ENCODE results near the gene GDF11. TPM values are rescaled to one million over a fixed set of nuclear protein-coding genes. Genes with fewer than 3 reads are reported as not detected.

Gene GDF11
- total and polyA plus RNA-seq, 2 of the 4 experiments (the other 2 are of a cell fraction): 2.7 to 12.9 TPM

DNA sequence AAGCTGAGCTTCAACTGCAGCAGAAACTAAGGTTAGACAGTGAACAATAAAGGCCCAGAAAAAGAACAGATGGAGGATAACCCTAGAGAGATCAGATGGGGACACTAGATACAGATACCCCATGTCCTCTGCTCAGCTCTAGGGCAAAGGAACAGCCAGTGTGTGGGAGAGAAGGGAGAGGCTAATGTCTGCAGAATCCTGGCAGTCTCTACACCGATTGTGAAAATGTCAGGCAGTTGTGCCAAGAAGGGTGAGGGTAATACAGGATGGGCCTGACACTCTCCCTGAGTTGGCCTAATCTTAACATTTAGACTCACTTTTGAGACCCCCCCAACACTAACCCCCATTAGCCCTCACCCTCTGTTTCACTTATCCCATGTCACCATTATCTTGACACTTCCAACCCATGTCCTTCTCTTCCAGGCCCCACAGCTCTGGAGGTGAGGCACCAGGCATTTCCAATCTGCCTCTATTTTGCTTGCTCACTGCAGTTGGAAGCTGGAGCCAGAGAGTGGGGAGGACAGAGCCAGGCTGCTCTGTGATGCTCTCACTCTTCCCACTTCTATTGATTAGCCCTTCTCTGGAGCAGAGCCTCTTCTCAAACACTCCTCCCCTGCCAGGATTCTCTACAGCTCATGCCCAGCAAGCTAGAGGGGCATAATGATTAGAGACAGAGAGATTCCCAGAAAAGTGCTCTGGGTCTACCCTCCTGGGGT lies 30.1 kb upstream of the GDF11 start:
- Histone ChIP-seq H4K20me1 (ENCODE audit: insufficient read depth, low read length) (no peaks in the 10 kb centered on the region), H3K36me3 (ENCODE audit: control insufficient read depth, insufficient read depth, low read length) (no peaks in the 10 kb centered on the region), H3K4me3 (ENCODE audit: insufficient read depth, low read depth, low read length) (no peak overlapping the region), H3K4me1 (ENCODE audit: control insufficient read depth, insufficient read depth, low read length) (peaks cover 24% of the 10 kb centered on the region), H2AK9ac (replicated peaks; ENCODE audit: low read depth, low read length, poor library complexity) (no peak overlapping the region), H2BK20ac (ENCODE audit: low read depth, low read length) (peak overlapping the region; percentile 66; the same call in 1 of the 2 replicates), H2AK5ac (ENCODE audit: low read depth, low read length) (peak overlapping the region; percentile 35; the same call in 1 of the 2 replicates), H3K14ac (replicated peaks; ENCODE audit: low read depth, low read length) (no peak overlapping the region), H2BK120ac (ENCODE audit: low read depth, low read length) (peak overlapping the region; percentile 3; the same call in 1 of the 2 replicates), H2BK15ac (ENCODE audit: low read depth, low read length) (peak overlapping the region; percentile 63; the same call in 2 of the 3 replicates), H3K4me2 (ENCODE audit: low read depth, low read length) (no peak overlapping the region), H2AFZ (replicated peaks; ENCODE audit: low read length, poor library complexity) (no peak overlapping the region), H3K23ac (ENCODE audit: low read depth, low read length) (0 out of 2 replicates have a peak overlapping the region, but pooled peaks have one; percentile 24), H3K9ac (ENCODE audit: low read depth, low read length) (no peak overlapping the region), H3K56ac (ENCODE audit: extremely low read depth, insufficient read depth, low read length) (no peak overlapping the region), H2BK5ac (ENCODE audit: low read depth, low read length, poor library complexity, severe bottlenecking) (no peak overlapping the region), H4K5ac (ENCODE audit: low read depth, low read length) (0 out of 2 replicates have a peak overlapping the region, but pooled peaks have one; percentile 14), H3K9me1 (ENCODE audit: insufficient read depth, low read length) (peaks cover 16% of the 10 kb centered on the region), H4K8ac (ENCODE audit: low read depth in 2 of 2, low read length in 2 of 2) (no peak overlapping the region), H3K79me1 (ENCODE audit: low read depth in 1 of 2, low read length in 2 of 2) (peaks cover 7 to 29% of the 10 kb centered on the region in 2 experiments; a peak in 3 of 4 replicates), H4K91ac (ENCODE audit: insufficient read depth, low read depth, low read length) (peak overlapping the region; percentile 52), H3K18ac (ENCODE audit: low read depth, low read length) (peak overlapping the region; percentile 12; the same call in 1 of the 2 replicates), H3K9me3 (ENCODE audit: control insufficient read depth, insufficient read depth, low read length) (no peaks in the 10 kb centered on the region), H3K27ac (ENCODE audit: insufficient read depth, low read length) (no peak overlapping the region), H3K4ac (ENCODE audit: low read depth, low read length) (peak overlapping the region; percentile 23; the same call in 1 of the 2 replicates), H3K27me3 (ENCODE audit: control insufficient read depth, insufficient read depth, low read length) (peaks cover 11% of the 10 kb centered on the region)
- no TSS peak for BruUV-seq (replicated peaks)
- CTCF ChIA-PET: no interaction called here
- no peak for ATAC-seq (ENCODE audit: low read depth)
- WGBS, 2 experiments (ENCODE audit: extremely low coverage in 2 of 2, insufficient read length in 1 of 2): no CpG with 5 or more reads among the region's 1 CpG
- in situ Hi-C loops (cut with MboI; ENCODE audit: low sequenced_read_pairs): no loop called here
- intact Hi-C loops (cut with micrococcal nuclease): no loop called here
- dilution Hi-C loops (cut with HindIII; ENCODE audit: low sequenced_read_pairs, unreplicated experiment): no loop called here
- no peak for DNase-seq
- POLR2A ChIA-PET (ENCODE audit: unreplicated experiment): no interaction called here
- no peak for TF ChIP-seq POLR2A (IDR thresholded peaks at IDR 0.05; ENCODE audit: low read depth, low read length)
- no peak for TF ChIP-seq FOS (IDR thresholded peaks at IDR 0.05; ENCODE audit: low read depth, low read length)
- no peak for TF ChIP-seq SMC3 (IDR thresholded peaks at IDR 0.05; ENCODE audit: low read depth, low read length)
- TF ChIP-seq RAD21 (IDR thresholded peaks at IDR 0.05; ENCODE audit: low read length): no peak
- TF ChIP-seq MAZ (IDR thresholded peaks at IDR 0.05; ENCODE audit: borderline replicate concordance, low read depth, low read length): no peak
- no peak for TF ChIP-seq MXI1 (IDR thresholded peaks at IDR 0.05; ENCODE audit: borderline replicate concordance, low read depth, low read length)
- no peak for TF ChIP-seq MAFK (IDR thresholded peaks at IDR 0.05; ENCODE audit: low read depth, low read length)
- no peak for TF ChIP-seq NFE2L2 (IDR thresholded peaks at IDR 0.05; ENCODE audit: low read depth, low read length)
- TF ChIP-seq RFX5 (IDR thresholded peaks at IDR 0.05; ENCODE audit: low read depth, low read length): no peak
- TF ChIP-seq CEBPB (IDR thresholded peaks at IDR 0.05; ENCODE audit: low read depth, low read length): no peak
- TF ChIP-seq, protein P1, sequence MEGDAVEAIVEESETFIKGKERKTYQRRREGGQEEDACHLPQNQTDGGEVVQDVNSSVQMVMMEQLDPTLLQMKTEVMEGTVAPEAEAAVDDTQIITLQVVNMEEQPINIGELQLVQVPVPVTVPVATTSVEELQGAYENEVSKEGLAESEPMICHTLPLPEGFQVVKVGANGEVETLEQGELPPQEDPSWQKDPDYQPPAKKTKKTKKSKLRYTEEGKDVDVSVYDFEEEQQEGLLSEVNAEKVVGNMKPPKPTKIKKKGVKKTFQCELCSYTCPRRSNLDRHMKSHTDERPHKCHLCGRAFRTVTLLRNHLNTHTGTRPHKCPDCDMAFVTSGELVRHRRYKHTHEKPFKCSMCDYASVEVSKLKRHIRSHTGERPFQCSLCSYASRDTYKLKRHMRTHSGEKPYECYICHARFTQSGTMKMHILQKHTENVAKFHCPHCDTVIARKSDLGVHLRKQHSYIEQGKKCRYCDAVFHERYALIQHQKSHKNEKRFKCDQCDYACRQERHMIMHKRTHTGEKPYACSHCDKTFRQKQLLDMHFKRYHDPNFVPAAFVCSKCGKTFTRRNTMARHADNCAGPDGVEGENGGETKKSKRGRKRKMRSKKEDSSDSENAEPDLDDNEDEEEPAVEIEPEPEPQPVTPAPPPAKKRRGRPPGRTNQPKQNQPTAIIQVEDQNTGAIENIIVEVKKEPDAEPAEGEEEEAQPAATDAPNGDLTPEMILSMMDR (conservative IDR thresholded peaks at IDR 0.05; ENCODE audit: low read depth, low read length): no peak
- TF ChIP-seq CHD1 (IDR thresholded peaks at IDR 0.05; ENCODE audit: low read depth, low read length): no peak
- TF ChIP-seq, protein P2, sequence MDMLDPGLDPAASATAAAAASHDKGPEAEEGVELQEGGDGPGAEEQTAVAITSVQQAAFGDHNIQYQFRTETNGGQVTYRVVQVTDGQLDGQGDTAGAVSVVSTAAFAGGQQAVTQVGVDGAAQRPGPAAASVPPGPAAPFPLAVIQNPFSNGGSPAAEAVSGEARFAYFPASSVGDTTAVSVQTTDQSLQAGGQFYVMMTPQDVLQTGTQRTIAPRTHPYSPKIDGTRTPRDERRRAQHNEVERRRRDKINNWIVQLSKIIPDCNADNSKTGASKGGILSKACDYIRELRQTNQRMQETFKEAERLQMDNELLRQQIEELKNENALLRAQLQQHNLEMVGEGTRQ (IDR thresholded peaks at IDR 0.05; ENCODE audit: low read depth, low read length): no peak
- TF ChIP-seq ELK1 (IDR thresholded peaks at IDR 0.05; ENCODE audit: borderline replicate concordance, low read depth, low read length): no peak
- no peak for TF ChIP-seq RCOR1 (IDR thresholded peaks at IDR 0.05; ENCODE audit: insufficient replicate concordance, low read length)

All from IMR-90 (cell line).